ENCODE measurements around the gene ULK1. TPM values are rescaled to one million over a fixed set of nuclear protein-coding genes. Genes with fewer than 3 reads are reported as not detected.

ULK1 gene
- total RNA-seq (2013), result 8.4 TPM
- polyA plus RNA-seq (10 to 100 TPM in 1 of 3 donors, 1 to 10 TPM in 2; 1.0 to 75.1 (median 1.3) TPM), polyA minus RNA-seq (46.1 and 54.2 TPM in 2 replicates), total RNA-seq (19.9 to 99.1 (median 51.6) reads per million in 11 experiments)

- peaks cover 32% of the 10 kb centered on the region for H4K20me1 ChIP-seq (ENCODE audit: insufficient read depth, low read length)
- intact Hi-C loops (cut with micrococcal nuclease), result loop anchor here in 1 of 2 donors (2.0 to 5.0 kb wide), 2 partner anchors 34 to 53 kb away; partner anchors contain the start of genes EP400 and PUS1
- Mint-ChIP-seq H3K4me3 (peak within 1 kb of the TSS; percentile 87 to 93), H3K9me3 (peaks cover 0 to 2% (median 0%) of the 10 kb centered on the region in 7 donors), H3K27ac (peak within 1 kb of the TSS; percentile 87 to 95 (median 91)), H3K27me3 (ENCODE audit: low read depth in 3 of 3) (peaks cover 0 to 4% (median 3%) of the 10 kb centered on the region in 3 donors), H3K36me3 (peaks cover 15 to 19% of the 10 kb centered on the region in 2 donors), H3K4me1 (peaks cover 21% of the 10 kb centered on the region)
- H3K27ac ChIP-seq (ENCODE audit: low read depth in 1 of 2, low read length in 2 of 2), result peak within 1 kb of the TSS; percentile 55 to 94
- under 1% methylated on average over 44 of the region's 64 CpGs for WGBS (ENCODE audit: insufficient coverage)
- H3K4me1 ChIP-seq (ENCODE audit: control insufficient read depth in 1 of 2, insufficient read depth in 2 of 2, low read length in 2 of 2), result peaks cover 20 to 24% of the 10 kb centered on the region in 2 donors
- H3K79me2 ChIP-seq (ENCODE audit: insufficient read depth, low read length), result peaks cover 40% of the 10 kb centered on the region
- TF ChIP-seq, protein P1, sequence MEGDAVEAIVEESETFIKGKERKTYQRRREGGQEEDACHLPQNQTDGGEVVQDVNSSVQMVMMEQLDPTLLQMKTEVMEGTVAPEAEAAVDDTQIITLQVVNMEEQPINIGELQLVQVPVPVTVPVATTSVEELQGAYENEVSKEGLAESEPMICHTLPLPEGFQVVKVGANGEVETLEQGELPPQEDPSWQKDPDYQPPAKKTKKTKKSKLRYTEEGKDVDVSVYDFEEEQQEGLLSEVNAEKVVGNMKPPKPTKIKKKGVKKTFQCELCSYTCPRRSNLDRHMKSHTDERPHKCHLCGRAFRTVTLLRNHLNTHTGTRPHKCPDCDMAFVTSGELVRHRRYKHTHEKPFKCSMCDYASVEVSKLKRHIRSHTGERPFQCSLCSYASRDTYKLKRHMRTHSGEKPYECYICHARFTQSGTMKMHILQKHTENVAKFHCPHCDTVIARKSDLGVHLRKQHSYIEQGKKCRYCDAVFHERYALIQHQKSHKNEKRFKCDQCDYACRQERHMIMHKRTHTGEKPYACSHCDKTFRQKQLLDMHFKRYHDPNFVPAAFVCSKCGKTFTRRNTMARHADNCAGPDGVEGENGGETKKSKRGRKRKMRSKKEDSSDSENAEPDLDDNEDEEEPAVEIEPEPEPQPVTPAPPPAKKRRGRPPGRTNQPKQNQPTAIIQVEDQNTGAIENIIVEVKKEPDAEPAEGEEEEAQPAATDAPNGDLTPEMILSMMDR (IDR thresholded peaks at IDR 0.05), result no peak
- H3K9ac ChIP-seq (ENCODE audit: insufficient read depth, low read length, poor library complexity, severe bottlenecking), result peak within 1 kb of the TSS; percentile 86
- H3K4me3 ChIP-seq (replicated peaks in 1 of 3; ENCODE audit: low read depth in 2 of 3, low read length in 3 of 3), result peak within 1 kb of the TSS; percentile 63 to 94 (median 89)
- no peaks in the 10 kb centered on the region for H3K9me3 ChIP-seq (replicated peaks in 1 of 2; ENCODE audit: control insufficient read depth in 1 of 2, insufficient read depth in 1 of 2, low read length in 2 of 2)
- no peaks in the 10 kb centered on the region for H3K27me3 ChIP-seq (ENCODE audit: control insufficient read depth in 2 of 2, insufficient read depth in 2 of 2, low read length in 2 of 2)
- no peak within 1 kb of the TSS for H2AFZ ChIP-seq (ENCODE audit: insufficient read depth, low read depth, low read length, poor library complexity, severe bottlenecking)
- DNase-seq, result peak; percentile 82 to 84 (median 83)
- peak within 1 kb of the TSS; percentile 89 for H3K4me2 ChIP-seq (replicated peaks; ENCODE audit: extremely low read depth, low read length, poor library complexity, severe bottlenecking)
- peaks cover 4 to 11% of the 10 kb centered on the region in 2 donors for H3K36me3 ChIP-seq (replicated peaks in 1 of 2; ENCODE audit: control insufficient read depth in 1 of 2, insufficient read depth in 2 of 2, low read length in 2 of 2)
These were observed at the start of gene ULK1 for GRCh38 chr12:131894313-131894860. TSS of gene ULK1 (plus strand) at chr12:131894622. CDS start at chr12:131895002, 380 bp downstream.

DNA sequence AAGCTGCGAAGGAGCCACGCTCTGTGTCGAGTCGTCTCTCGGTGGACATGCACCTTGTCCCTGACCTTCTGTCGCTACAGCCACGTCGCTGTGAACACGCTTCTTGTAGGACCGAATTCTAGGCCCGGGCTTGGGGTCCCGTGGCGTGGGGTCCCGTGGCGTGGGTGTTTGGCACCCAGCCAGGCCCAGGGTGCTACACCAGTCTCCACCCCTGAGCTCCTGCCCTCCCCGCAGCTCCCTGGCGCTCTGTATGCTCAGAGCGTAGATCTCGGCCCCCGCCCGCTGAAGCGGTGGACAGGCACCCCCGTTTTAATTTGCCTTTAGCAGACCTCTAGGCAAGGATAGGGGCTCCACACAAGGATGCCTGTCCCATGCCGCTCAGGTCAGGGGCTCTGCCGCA is 49.8 kb upstream of the ULK1 start:
- Mint-ChIP-seq H3K27me3 (ENCODE audit: low read depth in 3 of 3) (peaks cover 0 to 2% (median 0%) of the 10 kb centered on the region in 3 donors), H3K27ac (no peak overlapping the region), H3K9me3 (peaks cover 0 to 2% (median 0%) of the 10 kb centered on the region in 7 donors), H3K4me3 (no peak overlapping the region), H3K36me3 (peaks cover 71 to 99% of the 10 kb centered on the region in 2 donors), H3K4me1 (no peaks in the 10 kb centered on the region)
- WGBS (ENCODE audit: insufficient coverage), result 95% methylated on average over 25 of the region's 25 CpGs
- H4K20me1 ChIP-seq (ENCODE audit: insufficient read depth, low read length), result no peaks in the 10 kb centered on the region
- H3K27ac ChIP-seq (ENCODE audit: low read depth in 1 of 2, low read length in 2 of 2), result no peak overlapping the region
- no peaks in the 10 kb centered on the region for H3K9me3 ChIP-seq (replicated peaks in 1 of 2; ENCODE audit: control insufficient read depth in 1 of 2, insufficient read depth in 1 of 2, low read length in 2 of 2)
- H3K4me1 ChIP-seq (ENCODE audit: control insufficient read depth in 1 of 2, insufficient read depth in 2 of 2, low read length in 2 of 2), result no peaks in the 10 kb centered on the region
- DNase-seq, result no peak
- H3K27me3 ChIP-seq (ENCODE audit: control insufficient read depth in 2 of 2, insufficient read depth in 2 of 2, low read length in 2 of 2), result no peaks in the 10 kb centered on the region
- H3K79me2 ChIP-seq (ENCODE audit: insufficient read depth, low read length), result no peaks in the 10 kb centered on the region
- intact Hi-C loops (cut with micrococcal nuclease), result no loop called here
- H3K4me3 ChIP-seq (replicated peaks in 1 of 3; ENCODE audit: low read depth in 2 of 3, low read length in 3 of 3), result no peak overlapping the region
- TF ChIP-seq, protein P1 (IDR thresholded peaks at IDR 0.05), result no peak
- H3K36me3 ChIP-seq (replicated peaks in 1 of 2; ENCODE audit: control insufficient read depth in 1 of 2, insufficient read depth in 2 of 2, low read length in 2 of 2), result peaks cover 66 to 93% of the 10 kb centered on the region in 2 donors
- no peak overlapping the region for H2AFZ ChIP-seq (ENCODE audit: insufficient read depth, low read depth, low read length, poor library complexity, severe bottlenecking)
- no peak overlapping the region for H3K4me2 ChIP-seq (replicated peaks; ENCODE audit: extremely low read depth, low read length, poor library complexity, severe bottlenecking)
- no peak overlapping the region for H3K9ac ChIP-seq (ENCODE audit: insufficient read depth, low read length, poor library complexity, severe bottlenecking)

Data from CD14-positive monocyte (primary cell).